NCI-H1092 (cell line): ENCODE measurements around the gene VDAC2.
"Not testable (repeated sequence)": the region's sequence is repeated elsewhere in the genome, so short reads cannot be mapped to it uniquely, and the experiment has no call there.

Source experiments
- DNase-seq: peaks from one replicate; lab custom pipeline; 2025; lab: John Stamatoyannopoulos, UW

Gene VDAC2, protein sequence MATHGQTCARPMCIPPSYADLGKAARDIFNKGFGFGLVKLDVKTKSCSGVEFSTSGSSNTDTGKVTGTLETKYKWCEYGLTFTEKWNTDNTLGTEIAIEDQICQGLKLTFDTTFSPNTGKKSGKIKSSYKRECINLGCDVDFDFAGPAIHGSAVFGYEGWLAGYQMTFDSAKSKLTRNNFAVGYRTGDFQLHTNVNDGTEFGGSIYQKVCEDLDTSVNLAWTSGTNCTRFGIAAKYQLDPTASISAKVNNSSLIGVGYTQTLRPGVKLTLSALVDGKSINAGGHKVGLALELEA

DNA sequence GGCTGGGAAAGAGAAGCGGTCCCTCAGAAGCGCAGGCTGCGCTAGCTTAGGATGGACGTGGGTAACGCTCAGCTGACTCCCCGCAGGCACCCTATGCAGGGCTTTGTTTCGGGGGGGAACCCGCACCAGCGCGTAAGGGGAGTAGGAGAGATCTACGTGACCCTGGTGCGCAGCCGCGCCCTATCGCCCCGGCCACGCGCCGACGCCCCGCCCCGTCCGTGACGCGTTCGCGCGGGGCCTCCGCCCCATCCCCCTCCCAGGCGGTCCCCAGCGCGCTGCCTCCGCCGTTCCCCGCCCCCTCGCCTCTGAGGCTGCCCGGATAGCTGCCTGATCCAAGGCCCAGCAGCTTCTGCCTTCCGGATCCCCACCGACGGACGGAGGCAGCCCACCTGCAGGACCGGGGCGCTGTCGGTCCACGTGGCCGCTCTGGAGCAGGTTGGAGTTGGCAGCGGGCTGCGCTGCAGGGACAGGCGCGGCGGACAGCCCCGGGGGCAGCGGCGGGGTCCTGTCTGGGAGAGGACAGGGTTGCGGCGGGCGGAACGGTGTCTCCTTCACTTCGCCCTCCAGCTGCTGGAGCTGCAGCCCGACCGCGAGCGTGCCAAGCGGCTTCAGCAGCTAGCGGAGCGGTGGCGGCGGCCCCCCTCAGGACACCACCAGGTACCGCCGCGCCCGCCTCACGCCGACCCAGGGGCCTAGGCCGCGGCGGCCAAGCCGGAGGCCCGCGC lies at the start of gene VDAC2:
Gene VDAC2 (plus strand): TSS at position 515 of the 725 bp plus-strand sequence. CDS start 363 bp downstream, outside the sequence.
- peak; percentile 74 for DNase-seq

- no peak for DNase-seq
Observed at GRCh38 chr10:75165684-75166622, 44.6 kb upstream of the VDAC2 start.

DNA sequence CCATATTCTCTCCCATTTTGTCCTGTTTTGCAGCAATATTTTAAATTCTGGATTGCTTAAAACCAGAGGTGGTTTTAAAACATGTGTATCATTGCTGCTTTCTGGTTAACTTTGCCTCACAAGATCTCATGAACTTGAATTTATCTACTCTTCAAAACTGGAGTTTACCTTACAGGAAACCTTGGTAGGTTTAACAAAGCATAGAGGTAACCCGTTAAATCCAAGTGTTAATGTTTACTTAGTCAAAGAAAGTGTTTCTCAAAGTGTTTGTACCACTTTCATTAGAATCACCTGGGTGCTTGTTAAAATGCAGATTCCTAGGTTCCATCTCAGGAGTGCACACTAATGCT lies 44.0 kb upstream of the VDAC2 start:
- no peak for DNase-seq

GRCh38 chr10:75168275-75168674 lies 42.3 kb upstream of the VDAC2 start:
- DNase-seq = no peak

DNA sequence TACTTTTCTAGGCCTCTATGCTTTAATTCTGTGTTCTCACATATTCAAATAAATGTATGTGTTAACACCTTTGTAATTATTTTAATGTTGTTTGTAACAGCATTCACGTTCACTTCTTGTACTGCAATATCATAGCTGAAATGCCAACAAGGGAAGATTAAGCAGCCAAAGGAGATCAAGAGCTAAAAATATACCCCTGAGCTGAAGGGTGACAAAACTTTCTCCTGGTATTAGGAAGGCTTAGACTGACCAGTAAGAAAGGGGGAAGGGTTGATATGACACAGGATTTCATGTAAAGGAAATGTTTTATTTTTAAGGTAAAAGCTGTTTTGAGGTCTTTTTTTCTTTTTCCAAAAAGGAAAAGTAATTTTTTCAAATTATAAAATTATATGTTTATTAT lies 40.4 kb upstream of the VDAC2 start:
- DNase-seq = no peak

GRCh38 chr10:75175046-75175445 lies 35.5 kb upstream of the VDAC2 start:
- no peak for DNase-seq

- DNase-seq = no peak
Observed at GRCh38 chr10:75176046-75176445, 34.5 kb upstream of the VDAC2 start.

DNA sequence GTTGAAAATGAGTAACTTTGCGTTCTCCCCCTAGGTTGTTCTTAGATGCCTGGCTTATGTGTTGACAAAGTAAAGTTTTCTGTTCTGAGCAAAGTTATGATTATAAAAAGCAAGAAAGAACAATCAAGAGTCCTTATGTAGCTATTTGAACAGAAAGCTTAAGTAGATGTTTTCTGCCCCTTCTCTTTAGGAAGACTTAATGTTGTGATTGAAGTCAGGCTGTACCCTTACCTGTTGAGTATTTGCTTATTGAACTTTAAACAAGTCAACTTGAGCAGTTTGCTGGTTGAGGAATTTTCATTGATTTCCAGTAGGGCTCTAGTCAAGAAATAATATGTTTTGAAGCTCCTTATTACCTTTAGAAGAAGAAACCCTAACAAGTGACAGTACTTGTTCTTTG lies 33.9 kb upstream of the VDAC2 start:
- DNase-seq = no peak

DNA sequence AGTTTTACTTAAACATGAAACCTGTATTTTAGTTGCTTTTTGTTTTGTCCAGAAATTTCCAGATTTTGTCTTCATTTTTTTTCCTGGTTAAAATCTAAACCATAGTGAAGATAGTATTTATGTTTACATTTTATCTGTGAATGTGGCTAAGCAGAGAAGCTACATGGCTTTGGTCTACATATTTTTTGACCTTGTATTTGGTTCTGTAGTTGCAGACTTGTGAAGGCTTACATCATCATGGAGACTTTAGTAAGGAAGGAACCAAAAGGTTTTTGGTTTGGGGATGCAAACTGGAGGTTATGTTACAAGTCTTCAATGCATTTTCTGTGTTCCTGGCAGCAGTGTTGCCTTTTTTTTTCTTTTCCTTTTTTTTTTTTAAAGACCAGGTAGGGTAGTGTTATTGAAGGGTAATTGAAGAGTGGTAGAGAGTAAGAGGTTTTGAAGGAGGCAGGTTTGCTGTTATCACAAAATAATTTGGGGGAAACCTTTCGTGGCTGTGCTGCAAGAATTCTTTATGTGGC lies 30.9 kb upstream of the VDAC2 start:
- no peak for DNase-seq

DNA sequence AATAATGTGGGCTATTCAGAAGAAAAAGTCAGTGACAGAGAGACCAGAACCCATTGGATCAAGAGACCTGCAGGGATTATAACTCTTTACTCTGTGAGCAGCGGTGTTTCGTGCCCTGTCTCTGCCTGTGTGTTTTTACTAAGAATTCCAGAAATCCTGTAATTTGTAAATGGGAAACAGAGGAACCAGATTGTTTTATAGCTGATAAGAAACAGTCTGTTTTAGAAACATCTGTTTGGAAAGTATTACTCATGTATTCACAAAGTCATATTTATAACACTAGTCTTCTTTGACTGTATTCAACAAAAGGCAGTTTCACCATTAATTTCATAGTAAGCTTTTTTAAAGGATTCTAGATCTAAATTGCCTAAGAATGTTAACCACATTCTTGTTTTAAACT lies 30.0 kb upstream of the VDAC2 start:
- DNase-seq = no peak

- DNase-seq = no peak
Observed at GRCh38 chr10:75181073-75181472, 29.5 kb upstream of the VDAC2 start.

DNA sequence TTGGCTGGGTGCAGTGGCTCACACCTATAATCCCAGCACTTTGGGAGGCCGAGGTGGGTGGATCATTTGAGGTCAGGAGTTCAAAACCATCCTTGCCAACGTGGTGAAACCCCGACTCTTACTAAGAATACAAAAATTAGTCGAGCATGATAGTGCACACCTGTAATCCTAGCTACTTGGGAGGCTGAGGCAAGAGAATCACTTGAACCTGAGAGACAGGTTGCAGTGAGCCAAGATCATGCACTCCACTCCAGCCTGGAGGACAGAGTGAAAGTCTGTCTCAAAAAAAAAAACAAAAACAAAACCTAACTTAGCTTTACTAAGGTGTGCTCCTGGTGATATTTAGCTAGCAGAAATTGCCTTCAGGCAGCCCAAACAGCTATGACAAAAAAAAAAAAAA lies 24.3 kb upstream of the VDAC2 start:
- DNase-seq = no peak

DNA sequence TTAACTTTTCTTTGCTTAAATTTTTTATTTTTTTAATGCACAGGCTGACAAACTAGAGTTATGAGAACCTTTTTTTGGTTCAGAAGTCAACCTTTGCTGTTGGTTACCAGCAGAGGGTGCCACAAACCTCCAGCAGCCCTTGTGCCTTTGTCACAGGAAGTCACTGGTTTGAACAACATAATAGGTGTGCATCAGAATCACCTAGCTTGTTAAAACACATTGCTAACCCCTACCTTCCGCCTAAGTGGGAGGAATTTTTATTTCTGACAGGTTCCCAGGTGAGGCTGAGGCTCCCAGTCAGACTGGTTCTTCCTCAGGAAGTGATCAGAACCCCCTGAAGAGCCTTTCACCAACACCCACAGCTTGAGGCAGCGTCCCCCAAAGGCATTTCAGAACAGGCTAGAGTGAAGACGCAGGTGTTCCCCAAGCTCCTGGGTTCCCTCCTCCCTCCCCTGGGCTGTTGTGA lies 22.6 kb upstream of the VDAC2 start:
- DNase-seq = peak; percentile 18

GRCh38 chr10:75188522-75188921 lies 22.1 kb upstream of the VDAC2 start:
- not testable (repeated sequence) for DNase-seq

DNA sequence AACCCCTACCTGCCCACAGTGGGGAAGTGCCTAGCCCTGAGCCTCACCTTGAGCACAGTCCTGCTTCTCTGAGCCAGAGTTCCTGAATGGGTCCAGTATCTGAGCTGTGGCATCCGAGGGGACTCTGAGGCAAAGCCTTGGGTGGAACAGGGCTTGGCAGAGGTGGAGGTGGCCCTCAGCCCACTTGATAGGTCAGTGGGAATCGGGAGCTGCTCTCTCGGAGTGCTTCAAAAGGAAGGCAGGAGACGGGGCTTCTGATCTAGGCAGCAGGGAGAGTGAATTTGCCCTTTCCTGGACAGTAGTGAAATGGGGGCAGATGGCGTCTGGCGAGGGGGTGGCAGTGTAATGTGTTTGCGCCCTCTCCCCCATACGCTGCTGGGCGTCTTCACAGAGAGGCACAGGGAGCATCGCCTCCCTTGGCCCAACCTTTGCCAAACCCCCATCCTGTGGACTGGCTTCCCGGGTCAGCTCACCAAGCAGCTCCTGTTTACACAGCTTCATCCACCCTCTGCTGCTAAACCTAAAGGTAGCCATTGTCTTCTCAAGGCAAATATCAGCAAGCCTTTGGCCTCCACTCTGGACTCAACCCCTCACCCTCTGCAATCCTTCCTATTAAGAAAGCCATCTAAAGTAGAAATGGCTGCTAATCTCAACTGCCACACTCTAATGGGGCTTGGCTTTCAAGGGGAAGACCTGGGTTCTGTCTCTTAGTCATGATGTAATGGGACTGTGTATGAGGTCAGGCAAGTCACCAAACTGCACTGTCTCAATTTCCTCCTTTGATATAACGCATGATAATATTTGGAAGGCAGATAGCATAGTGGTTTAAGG lies 21.1 kb upstream of the VDAC2 start:
- DNase-seq = no peak

DNA sequence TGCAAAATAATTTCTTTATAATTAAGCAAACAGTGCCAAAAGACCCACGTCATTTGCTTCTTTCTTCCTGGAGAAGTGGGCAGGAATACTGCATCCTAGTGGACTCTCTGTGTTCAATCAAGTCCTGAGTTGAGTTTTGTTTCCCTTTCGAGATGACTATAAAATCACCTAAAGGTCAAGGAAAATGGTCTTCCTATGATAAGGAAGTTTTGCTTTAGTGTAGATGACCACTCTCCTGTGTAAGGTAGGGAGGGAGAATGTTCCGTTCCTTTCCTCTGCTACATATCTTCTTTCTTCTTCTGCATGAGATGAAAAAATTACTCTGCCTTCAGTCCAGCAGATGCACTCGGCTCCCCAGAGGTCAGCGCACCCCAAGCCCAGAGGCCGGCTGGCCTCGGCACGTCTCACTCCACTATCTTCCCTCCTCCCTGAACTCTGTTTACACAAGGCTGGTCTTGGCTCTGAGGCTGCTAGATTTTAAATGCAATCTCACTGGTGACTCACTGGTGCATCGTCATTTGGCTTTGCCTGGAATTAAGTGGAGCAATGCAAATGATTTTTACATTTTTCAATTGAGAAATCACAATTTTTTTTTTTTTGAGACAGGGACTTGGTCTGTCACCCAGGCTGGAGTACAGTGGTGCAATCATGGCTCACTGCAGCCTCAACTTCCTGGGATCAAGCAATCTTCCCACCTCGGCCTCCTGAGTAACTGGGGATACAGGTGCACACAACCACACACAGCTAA lies 18.6 kb upstream of the VDAC2 start:
- no peak for DNase-seq

DNA sequence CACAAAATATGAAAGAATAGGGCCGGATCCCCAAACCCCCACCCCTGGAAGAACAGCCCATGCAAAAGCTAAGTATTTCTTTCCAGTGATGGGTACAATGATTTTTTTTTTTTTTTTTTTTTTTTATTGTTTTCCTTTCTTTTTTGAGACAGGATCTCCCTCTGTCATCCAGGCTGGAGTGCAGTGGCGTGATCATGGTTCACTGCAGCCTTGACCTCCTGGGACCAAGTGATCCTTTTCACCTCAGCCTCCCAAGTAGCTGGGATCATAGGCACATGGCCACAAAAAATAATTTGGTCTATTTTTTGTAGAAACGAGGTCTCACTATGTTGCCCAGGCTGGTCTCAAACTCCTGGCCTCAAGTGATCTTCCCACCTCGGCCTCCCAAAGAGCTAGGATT lies 16.0 kb upstream of the VDAC2 start:
- DNase-seq = not testable (repeated sequence)

- no peak for DNase-seq
Observed at GRCh38 chr10:75195035-75195763, 15.4 kb upstream of the VDAC2 start.

DNA sequence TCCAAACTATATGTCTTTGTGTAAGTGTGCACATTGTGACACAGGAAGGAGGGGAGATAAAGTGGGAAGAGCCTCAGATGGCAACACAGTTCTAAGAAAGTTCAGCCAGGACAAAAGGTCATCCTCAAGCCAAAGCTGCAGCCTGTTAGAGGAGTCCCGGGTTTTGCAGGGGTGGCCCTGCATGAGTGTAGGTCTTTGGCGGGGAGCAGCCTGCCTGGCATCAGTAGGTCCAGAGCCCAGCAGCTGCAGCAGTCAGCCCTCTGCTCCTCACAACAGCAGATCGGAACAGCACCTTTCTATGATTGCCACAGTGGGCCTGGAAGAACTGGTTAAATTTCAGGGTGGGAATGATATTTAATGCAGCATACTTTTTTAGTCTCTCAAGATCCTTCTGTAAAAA lies 13.5 kb upstream of the VDAC2 start:
- DNase-seq = no peak

DNA sequence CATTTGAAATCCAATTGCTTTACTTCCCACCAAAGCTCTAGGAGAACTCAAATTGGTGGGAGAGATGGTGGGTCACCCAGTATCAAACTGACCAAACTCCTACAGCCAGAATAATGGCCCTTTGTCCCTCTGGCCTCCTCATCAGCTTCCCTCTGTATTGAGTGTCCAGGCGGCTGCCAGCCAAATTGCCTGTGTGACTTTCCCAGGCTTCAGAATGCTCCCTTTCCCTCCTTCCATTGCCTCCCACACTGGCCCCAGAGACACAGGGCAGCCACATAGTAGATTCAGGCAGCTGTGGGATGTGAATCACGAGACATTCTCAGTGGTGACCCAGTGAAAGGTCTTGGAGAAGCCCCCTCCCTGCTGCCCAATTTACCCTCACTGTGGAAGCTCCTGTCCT lies 12.7 kb upstream of the VDAC2 start:
- no peak for DNase-seq
